Trophoblast cell (in vitro differentiated cells and primary cell): ENCODE measurements around the gene MEGF11.

Source experiments
- DNase-seq, 2 donors: peaks; one replicate each; pipeline ENCODE4 v3.0.0-alpha.2; 2016
- H2AFZ ChIP-seq: 2 replicates; pipeline ENCODE4 v1.6.1; 2013; ENCODE audit warnings: low read length, moderate library complexity, mild to moderate bottlenecking; ENCODE audit not compliant: insufficient read depth, poor library complexity
- H2AK5ac ChIP-seq: 2 replicates; pipeline ENCODE4 v1.6.1; 2013; ENCODE audit warnings: mild to moderate bottlenecking, low read length
- H2BK120ac ChIP-seq: 2 replicates; pipeline ENCODE4 v1.6.1; 2013; ENCODE audit warnings: low read length, mild to moderate bottlenecking, moderate library complexity; ENCODE audit not compliant: insufficient read depth, poor library complexity
- H2BK12ac ChIP-seq: 2 replicates; pipeline ENCODE4 v1.6.1; 2013; ENCODE audit warnings: mild to moderate bottlenecking, low read length, moderate library complexity
- H2BK5ac ChIP-seq: 2 replicates; pipeline ENCODE4 v1.6.1; 2013; ENCODE audit warnings: low read length, low read depth, moderate library complexity, mild to moderate bottlenecking; ENCODE audit not compliant: poor library complexity
- H3K14ac ChIP-seq: 2 replicates; pipeline ENCODE4 v1.6.1; 2013; ENCODE audit warnings: mild to moderate bottlenecking, low read length
- H3K18ac ChIP-seq: 2 replicates; pipeline ENCODE4 v1.6.1; 2013; ENCODE audit warnings: mild to moderate bottlenecking, low read length
- H3K23ac ChIP-seq: 2 replicates; pipeline ENCODE4 v1.6.1; 2013; ENCODE audit warnings: low read length
- H3K27ac ChIP-seq: 2 replicates; pipeline ENCODE4 v1.5.1; 2013; ENCODE audit warnings: low read depth, mild to moderate bottlenecking, inconsistent platforms, low read length, moderate library complexity
- H3K27me3 ChIP-seq: 2 replicates; pipeline ENCODE4 v1.6.1; 2013; ENCODE audit warnings: inconsistent platforms, mild to moderate bottlenecking, low read length, moderate library complexity; ENCODE audit not compliant: insufficient read depth
- H3K36me3 ChIP-seq, 2 experiments: 1 replicate in 1 of 2; 2 replicates in 1 of 2; pipeline ENCODE4 v1.6.1; 2013; ENCODE audit warnings: low read length in 2 of 2, mild to moderate bottlenecking in 2 of 2, moderate library complexity in 1 of 2; ENCODE audit not compliant: insufficient read depth in 2 of 2, control insufficient read depth in 1 of 2
- H3K4ac ChIP-seq: 2 replicates; pipeline ENCODE4 v1.6.1; 2013; ENCODE audit warnings: low read depth, mild to moderate bottlenecking, low read length, moderate library complexity
- H3K4me1 ChIP-seq, 2 experiments: 1 replicate in 1 of 2; 2 replicates in 1 of 2; pipeline ENCODE4 v1.6.1; 2013; ENCODE audit warnings: low read length in 2 of 2, mild to moderate bottlenecking in 2 of 2, moderate library complexity in 1 of 2; ENCODE audit not compliant: insufficient read depth in 2 of 2, control insufficient read depth in 1 of 2
- H3K4me2 ChIP-seq: 2 replicates; pipeline ENCODE4 v1.6.1; 2013; ENCODE audit warnings: inconsistent platforms, mild to moderate bottlenecking, low read length, moderate library complexity
- H3K4me3 ChIP-seq: 2 replicates; pipeline ENCODE4 v1.5.1; 2013; ENCODE audit warnings: mild to moderate bottlenecking, low read depth, low read length, inconsistent platforms
- H3K79me1 ChIP-seq: one replicate; pipeline ENCODE4 v1.6.1; 2013; ENCODE audit warnings: low read length
- H3K79me2 ChIP-seq: 2 replicates; pipeline ENCODE4 v1.6.1; 2013; ENCODE audit warnings: low read length, mild to moderate bottlenecking; ENCODE audit not compliant: control insufficient read depth, insufficient read depth, poor library complexity
- H3K9ac ChIP-seq: 2 replicates; pipeline ENCODE4 v1.6.1; 2013; ENCODE audit warnings: mild to moderate bottlenecking, low read length
- H3K9me3 ChIP-seq: 2 replicates; pipeline ENCODE4 v1.6.1; 2013; ENCODE audit warnings: low read depth, mild to moderate bottlenecking, control low read depth, inconsistent platforms, low read length; ENCODE audit not compliant: insufficient read depth
- H4K12ac ChIP-seq: 2 replicates; pipeline ENCODE4 v1.6.1; 2013; ENCODE audit warnings: low read depth, mild to moderate bottlenecking, low read length, moderate library complexity
- H4K8ac ChIP-seq: 2 replicates; pipeline ENCODE4 v1.6.1; 2013; ENCODE audit warnings: low read depth, mild to moderate bottlenecking, low read length, moderate library complexity
- H4K91ac ChIP-seq: one replicate; pipeline ENCODE4 v1.6.1; 2013; ENCODE audit warnings: low read depth, mild to moderate bottlenecking, low read length, moderate library complexity
- WGBS: extraction: QIAGEN DNeasy Blood & Tissue Kit; methylation state at CpG from one replicate; pipeline ENCODE4 v1.1.7; 2013; ENCODE audit warnings: missing lambda C conversion rate; ENCODE audit not compliant: insufficient read length, insufficient coverage; ENCODE audit errors: extremely low coverage; 5-methylcytosine and 5-hydroxymethylcytosine counted together

Gene MEGF11

GRCh38 chr15:66294932-66295235 is 41.3 kb upstream of the MEGF11 start:
- Histone ChIP-seq H2BK5ac (no peak overlapping the region), H3K4ac (no peak overlapping the region), H3K23ac (no peak overlapping the region), H3K4me2 (no peak overlapping the region), H3K79me2 (no peaks in the 10 kb centered on the region), H3K79me1 (peaks cover 7% of the 10 kb centered on the region), H2BK12ac (no peak overlapping the region), H3K36me3 (no peaks in the 10 kb centered on the region), H2AFZ (no peak overlapping the region), H4K12ac (no peak overlapping the region), H3K9ac (no peak overlapping the region), H3K27ac (no peak overlapping the region), H3K27me3 (no peaks in the 10 kb centered on the region), H3K18ac (no peak overlapping the region), H3K4me1 (peaks cover 4 to 11% of the 10 kb centered on the region in 2 experiments), H4K91ac (no peak overlapping the region), H4K8ac (no peak overlapping the region), H3K4me3 (no peak overlapping the region), H3K9me3 (no peaks in the 10 kb centered on the region), H3K14ac (no peak overlapping the region), H2AK5ac (no peak overlapping the region), H2BK120ac (no peak overlapping the region)
- no peak for DNase-seq
- WGBS = no CpG with 5 or more reads among the region's 3 CpGs

GRCh38 chr15:66294157-66294931 is 40.8 kb upstream of the MEGF11 start:
- H3K4me2 ChIP-seq = peak overlapping the region; percentile 91
- peak overlapping the region; percentile 39 for H2AFZ ChIP-seq
- H3K79me1 ChIP-seq = peaks cover 7% of the 10 kb centered on the region
- H3K36me3 ChIP-seq = no peaks in the 10 kb centered on the region
- H3K4ac ChIP-seq = no peak overlapping the region
- H3K27ac ChIP-seq = peak overlapping the region; percentile 73
- peak overlapping the region; percentile 42 for H2BK5ac ChIP-seq
- H2AK5ac ChIP-seq = no peak overlapping the region
- peak overlapping the region; percentile 50 for H3K14ac ChIP-seq
- H2BK12ac ChIP-seq = no peak overlapping the region
- H3K79me2 ChIP-seq = no peaks in the 10 kb centered on the region
- H2BK120ac ChIP-seq = peak overlapping the region; percentile 39
- no CpG with 5 or more reads among the region's 16 CpGs for WGBS
- H3K27me3 ChIP-seq = no peaks in the 10 kb centered on the region
- H4K8ac ChIP-seq = peak overlapping the region; percentile 83
- peak; percentile 18 to 51 for DNase-seq
- H3K4me3 ChIP-seq = peak overlapping the region; percentile 95
- peak overlapping the region; percentile 48 for H4K12ac ChIP-seq
- peak overlapping the region; percentile 74 for H4K91ac ChIP-seq
- H3K23ac ChIP-seq = no peak overlapping the region
- H3K9ac ChIP-seq = peak overlapping the region; percentile 78
- peak overlapping the region; percentile 45 for H3K18ac ChIP-seq
- no peaks in the 10 kb centered on the region for H3K9me3 ChIP-seq
- peaks cover 4 to 11% of the 10 kb centered on the region in 2 experiments for H3K4me1 ChIP-seq

GRCh38 chr15:66293419-66294156 is 40.0 kb upstream of the MEGF11 start, which contains the start of gene DIS3L:
Gene DIS3L (plus strand): TSS chr15:66293568. CDS start chr15:66293597, 29 bp downstream.
- Histone ChIP-seq H3K23ac (no peak within 1 kb of the TSS), H3K4me2 (peak within 1 kb of the TSS; percentile 91), H4K8ac (peak within 1 kb of the TSS; percentile 83), H3K9me3 (no peaks in the 10 kb centered on the region), H3K4me1 (peaks cover 0 to 6% of the 10 kb centered on the region in 2 experiments), H3K79me2 (no peaks in the 10 kb centered on the region), H3K4ac (peak within 1 kb of the TSS; percentile 4), H3K79me1 (peaks cover 7% of the 10 kb centered on the region), H2AFZ (peak within 1 kb of the TSS; percentile 51), H3K4me3 (peak within 1 kb of the TSS; percentile 95), H3K27me3 (no peaks in the 10 kb centered on the region), H2BK120ac (peak within 1 kb of the TSS; percentile 39), H3K9ac (peak within 1 kb of the TSS; percentile 82), H3K14ac (peak within 1 kb of the TSS; percentile 62), H3K18ac (peak within 1 kb of the TSS; percentile 45), H4K91ac (peak within 1 kb of the TSS; percentile 74), H4K12ac (peak within 1 kb of the TSS; percentile 48), H3K36me3 (no peaks in the 10 kb centered on the region), H3K27ac (peak within 1 kb of the TSS; percentile 73), H2BK5ac (peak within 1 kb of the TSS; percentile 74), H2AK5ac (no peak within 1 kb of the TSS), H2BK12ac (no peak within 1 kb of the TSS)
- no CpG with 5 or more reads among the region's 92 CpGs for whole genome bisulfite sequencing
- peak; percentile 66 to 80 for DNase-seq

GRCh38 chr15:66292571-66293418 is 39.2 kb upstream of the MEGF11 start:
- peak overlapping the region; percentile 38 for H3K14ac ChIP-seq
- peak overlapping the region; percentile 64 for H4K8ac ChIP-seq
- H3K27me3 ChIP-seq = no peaks in the 10 kb centered on the region
- H2AK5ac ChIP-seq = no peak overlapping the region
- peak overlapping the region; percentile 74 for H2BK5ac ChIP-seq
- peaks cover 0 to 6% of the 10 kb centered on the region in 2 experiments for H3K4me1 ChIP-seq
- H2BK12ac ChIP-seq = no peak overlapping the region
- peak overlapping the region; percentile 91 for H3K4me2 ChIP-seq
- H3K9me3 ChIP-seq = no peaks in the 10 kb centered on the region
- no peak for DNase-seq
- peak overlapping the region; percentile 9 for H2BK120ac ChIP-seq
- H3K4me3 ChIP-seq = peak overlapping the region; percentile 95
- peak overlapping the region; percentile 4 for H3K4ac ChIP-seq
- peak overlapping the region; percentile 33 for H3K18ac ChIP-seq
- H4K91ac ChIP-seq = peak overlapping the region; percentile 38
- WGBS = no CpG with 5 or more reads among the region's 22 CpGs
- H4K12ac ChIP-seq = peak overlapping the region; percentile 28
- no peaks in the 10 kb centered on the region for H3K79me2 ChIP-seq
- no peaks in the 10 kb centered on the region for H3K36me3 ChIP-seq
- peak overlapping the region; percentile 79 for H3K9ac ChIP-seq
- H3K79me1 ChIP-seq = peaks cover 7% of the 10 kb centered on the region
- H2AFZ ChIP-seq = peak overlapping the region; percentile 51
- no peak overlapping the region for H3K23ac ChIP-seq
- H3K27ac ChIP-seq = peak overlapping the region; percentile 73
